M059J (cell line): ENCODE results near the gene SNX4. TPM values are rescaled to one million over a fixed set of nuclear protein-coding genes. Genes with fewer than 3 reads are reported as not detected.
"Not testable (repeated sequence)": the region's sequence is repeated elsewhere in the genome, so short reads cannot be mapped to it uniquely, and the experiment has no call there.

Experiments
- DNase-seq: peaks from one replicate; pipeline ENCODE4 v3.0.0-alpha.2; 2012; ENCODE audit warnings: low read depth
- total RNA-seq: library from RNA; depleted of rRNA; stranded (reverse); fragments of >200 nt; shearing (Covaris generic); gene quantifications from 2 replicates; pipeline ENCODE4 v1.2.3, GENCODE V29; 2014; rRNA removed

Gene SNX4
- total RNA-seq: 48.2 and 54.5 TPM in 2 replicates

- peak; percentile 97 for DNase-seq
These were observed at the start of gene SNX4 for GRCh38 chr3:125519678-125520562. TSS of gene SNX4 (minus strand) at chr3:125520202. CDS start at chr3:125520172, 30 bp downstream.

GRCh38 chr3:125556314-125556713 lies 36.3 kb upstream of the SNX4 start:
- peak; percentile 13 for DNase-seq

- no peak for DNase-seq
These were observed 32.4 kb upstream of the SNX4 start for GRCh38 chr3:125552401-125552800.

GRCh38 chr3:125528920-125529319 lies 8.9 kb upstream of the SNX4 start:
- no peak for DNase-seq

GRCh38 chr3:125525153-125525552 lies 5.2 kb upstream of the SNX4 start:
- no peak for DNase-seq

DNA sequence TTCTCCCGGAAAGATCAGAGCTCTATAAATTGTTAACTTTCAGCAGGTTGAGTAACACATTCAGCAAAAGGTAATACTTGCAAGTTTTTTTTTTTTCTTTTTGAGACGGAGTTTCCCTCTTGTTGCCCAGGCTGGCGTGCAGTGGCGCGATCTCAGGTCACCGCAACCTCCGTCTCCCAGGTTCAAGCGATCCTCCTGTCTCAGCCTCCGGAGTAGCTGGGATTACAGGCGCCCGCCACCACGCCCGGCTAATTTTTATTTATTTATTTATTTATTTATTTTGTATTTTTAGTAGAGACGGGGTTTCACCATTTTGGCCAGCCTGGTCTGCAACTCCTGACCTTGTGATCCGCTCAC lies 539 bp upstream of the SNX4 start:
- DNase-seq: not testable (repeated sequence)

GRCh38 chr3:125515421-125515820 lies 4.6 kb downstream of the SNX4 start:
- DNase-seq: no peak

DNA sequence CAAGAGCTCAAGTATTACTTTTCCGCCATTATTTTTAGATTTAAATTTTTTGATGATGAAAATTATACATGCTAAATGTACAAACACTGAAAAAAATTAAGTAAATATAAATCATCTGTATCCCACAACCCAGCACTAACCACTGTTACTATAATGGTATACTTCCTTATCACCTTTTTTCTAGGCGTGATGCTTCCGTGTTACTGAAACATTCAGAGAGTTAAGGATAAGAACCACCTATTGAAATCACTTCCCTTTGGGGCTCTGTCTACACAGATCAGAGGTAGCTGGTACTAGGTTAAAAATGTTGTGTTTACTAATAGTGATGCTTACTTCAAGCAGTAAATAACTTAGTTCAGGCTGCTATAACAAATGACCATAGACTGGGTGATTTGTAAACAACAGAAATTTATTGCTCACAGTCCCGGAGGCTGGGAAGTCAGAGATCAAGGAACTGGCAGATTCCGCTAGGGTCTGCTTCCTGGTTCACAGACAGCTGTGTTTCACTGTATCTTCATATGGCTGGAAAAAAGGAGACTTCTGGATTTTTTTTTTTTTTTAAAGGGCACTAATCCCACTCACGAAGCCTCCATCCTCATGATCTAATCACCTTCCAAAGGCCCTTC lies 6.4 kb downstream of the SNX4 start:
- DNase-seq: no peak

- DNase-seq: no peak
These were observed 7.7 kb downstream of the SNX4 start for GRCh38 chr3:125512135-125512920.

- no peak for DNase-seq
These were observed 8.4 kb downstream of the SNX4 start for GRCh38 chr3:125511420-125512118.

DNA sequence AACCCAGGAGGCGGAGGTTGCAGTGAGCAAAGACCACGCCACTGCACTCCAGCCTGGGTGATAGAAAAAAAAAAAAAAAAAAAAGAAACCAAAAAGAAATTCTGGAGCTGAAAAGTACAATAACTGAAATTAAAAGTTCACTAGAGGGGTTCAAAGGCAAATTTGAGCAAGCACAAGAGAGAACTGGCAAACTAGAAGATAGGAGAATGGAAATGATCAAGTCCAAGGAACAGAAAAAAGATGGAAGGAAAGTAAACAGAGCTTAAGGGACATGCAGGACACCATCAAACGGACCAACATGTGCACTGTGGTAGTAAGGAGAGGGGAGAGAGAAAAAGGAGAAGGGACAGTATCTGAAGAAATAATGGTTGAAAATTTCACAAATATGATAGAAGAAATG lies 12.9 kb downstream of the SNX4 start:
- no peak for DNase-seq

DNA sequence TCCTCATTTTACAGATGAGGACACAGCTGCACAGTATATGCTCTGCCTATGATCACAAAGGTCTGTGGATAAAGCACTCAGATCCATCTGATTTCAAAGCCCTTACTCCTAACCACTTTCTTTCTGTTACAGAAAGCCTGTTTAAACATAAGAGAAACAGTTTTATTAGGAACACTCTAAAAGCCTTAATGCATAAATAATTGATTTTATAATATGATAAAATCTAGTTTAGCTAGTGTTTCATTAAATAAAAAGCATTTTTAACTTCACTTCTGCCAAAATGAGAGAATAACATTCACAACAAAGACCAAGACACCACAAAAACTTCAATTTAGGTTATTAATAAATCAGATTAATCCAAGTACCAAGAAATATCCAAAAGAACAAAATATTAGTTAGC lies 21.4 kb downstream of the SNX4 start:
- DNase-seq: no peak

DNA sequence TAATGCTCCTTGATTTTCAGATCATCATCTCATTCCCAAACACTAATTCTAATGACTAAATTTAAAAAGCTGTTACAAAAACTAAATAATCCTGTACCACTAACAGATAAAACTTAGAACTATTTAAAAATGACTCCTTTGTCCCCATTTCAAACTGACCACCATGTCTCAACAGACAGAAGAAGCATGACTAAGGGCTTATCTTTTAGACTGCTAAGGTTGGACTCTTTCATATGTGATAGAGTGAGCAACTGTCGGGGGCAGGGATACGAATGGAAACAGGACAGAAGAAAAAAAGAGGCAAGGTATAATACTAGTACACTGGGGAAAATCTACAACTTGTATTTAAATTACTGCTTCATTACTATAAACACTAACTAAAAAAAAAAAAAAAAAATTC lies 23.3 kb downstream of the SNX4 start:
- no peak for DNase-seq

DNA sequence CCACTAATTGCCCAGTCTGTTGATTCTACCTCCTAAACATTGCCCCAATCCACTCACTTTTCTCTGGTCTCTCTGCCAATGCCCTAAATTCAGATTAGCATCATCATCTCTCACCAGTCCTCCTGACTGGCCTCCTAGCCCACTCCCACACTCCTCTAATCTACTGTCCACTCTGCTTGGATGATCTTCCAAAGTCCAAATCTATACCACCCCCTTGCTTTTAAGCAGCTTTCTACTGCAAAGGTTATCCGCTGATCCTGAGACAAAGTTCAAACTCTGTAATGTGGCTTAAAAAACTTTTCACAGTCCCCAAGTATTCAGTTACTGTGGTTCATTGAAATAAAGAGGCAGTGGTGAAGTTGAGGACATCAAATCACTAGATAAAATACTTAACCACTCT lies 37.6 kb downstream of the SNX4 start:
- DNase-seq: no peak

DNA sequence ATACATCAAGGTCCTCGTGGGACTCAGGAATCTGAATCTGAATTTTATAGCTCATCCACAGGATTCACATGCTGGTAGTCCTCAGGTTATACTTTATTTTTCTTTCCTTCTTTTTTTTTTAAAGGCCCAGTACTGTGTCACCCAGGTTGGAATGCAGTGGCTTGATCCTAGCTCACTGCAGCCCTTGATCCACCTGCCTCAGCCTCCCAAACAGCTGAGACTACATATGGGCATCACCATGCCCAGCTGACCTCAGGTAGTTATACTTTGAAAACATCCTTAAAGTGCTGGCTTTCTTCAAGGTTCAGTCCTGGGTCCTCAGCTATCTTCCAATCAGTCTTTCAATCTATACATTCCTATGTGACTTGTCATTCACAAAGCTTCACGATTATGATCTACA lies 38.2 kb downstream of the SNX4 start:
- no peak for DNase-seq

DNA sequence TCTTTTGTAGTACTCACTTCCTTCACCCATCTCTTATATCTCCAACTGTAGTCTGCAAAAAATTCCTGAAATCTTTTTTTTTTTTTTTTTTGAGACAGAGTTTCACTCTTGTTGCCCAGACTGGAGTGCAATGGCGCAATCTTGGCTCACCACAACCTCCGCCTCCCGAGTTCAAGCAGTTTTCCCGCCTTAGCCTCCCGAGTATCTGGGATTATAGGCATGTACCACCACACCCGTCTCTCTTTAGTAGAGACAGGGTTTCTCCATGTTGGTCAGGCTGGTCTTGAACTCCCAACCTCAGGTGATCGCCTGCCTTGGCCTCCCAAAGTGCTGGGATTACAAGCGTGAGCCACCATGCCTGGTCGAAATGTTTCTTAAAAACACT lies 38.6 kb downstream of the SNX4 start:
- not testable (repeated sequence) for DNase-seq

DNA sequence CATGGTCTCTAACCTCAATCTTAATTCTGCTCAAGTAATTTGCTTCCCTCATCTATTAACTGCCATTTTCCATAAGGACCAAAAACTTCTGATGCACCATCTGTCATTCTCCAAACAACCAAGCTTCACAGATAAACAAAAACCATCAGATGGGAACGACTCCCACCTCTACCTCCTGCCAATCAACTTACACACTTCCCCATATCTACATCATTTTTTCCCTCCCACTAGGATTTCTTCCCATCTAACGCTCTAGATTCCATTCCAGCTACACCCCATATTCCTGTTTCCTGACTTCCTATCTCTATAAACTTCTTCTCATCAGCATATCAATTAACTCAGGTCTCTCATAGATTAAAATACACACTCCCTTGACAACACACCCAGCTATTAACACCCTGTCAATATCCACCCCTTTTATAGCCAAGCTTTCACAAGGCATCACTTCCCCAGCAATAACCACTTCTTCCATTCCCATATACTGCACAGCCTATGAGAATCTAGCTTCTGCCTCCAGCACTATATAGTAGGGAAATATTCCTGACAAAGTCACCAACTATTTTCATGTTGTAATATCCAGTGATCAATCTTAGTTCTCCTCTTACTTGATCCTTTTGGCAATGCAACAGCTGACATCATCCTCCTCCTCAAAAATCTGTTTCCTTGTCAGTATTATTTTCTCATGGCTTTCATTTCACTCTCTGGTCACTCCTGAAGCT lies 39.2 kb downstream of the SNX4 start:
- DNase-seq: no peak

- DNase-seq: peak; percentile 48
These were observed 40.9 kb downstream of the SNX4 start for GRCh38 chr3:125479091-125479490.

DNA sequence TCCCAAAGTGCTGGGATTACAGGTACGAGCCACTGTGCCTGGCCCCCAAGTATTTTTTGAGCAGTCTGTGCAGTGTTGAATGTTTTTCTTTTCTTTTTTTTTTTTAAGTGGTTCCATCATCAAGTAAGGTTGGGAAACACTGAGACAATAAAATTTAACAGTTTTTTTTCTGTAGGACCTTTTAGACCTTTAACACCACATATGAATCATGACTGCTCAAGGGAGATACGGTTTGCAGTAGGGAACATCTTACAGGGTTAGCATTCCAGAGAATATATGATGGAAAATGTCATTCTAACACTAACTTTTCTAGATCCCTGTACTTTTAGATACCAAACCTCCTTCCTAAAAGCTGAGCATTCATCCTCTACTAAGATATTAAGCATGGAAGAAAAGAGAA lies 41.7 kb downstream of the SNX4 start:
- peak; percentile 55 for DNase-seq

DNA sequence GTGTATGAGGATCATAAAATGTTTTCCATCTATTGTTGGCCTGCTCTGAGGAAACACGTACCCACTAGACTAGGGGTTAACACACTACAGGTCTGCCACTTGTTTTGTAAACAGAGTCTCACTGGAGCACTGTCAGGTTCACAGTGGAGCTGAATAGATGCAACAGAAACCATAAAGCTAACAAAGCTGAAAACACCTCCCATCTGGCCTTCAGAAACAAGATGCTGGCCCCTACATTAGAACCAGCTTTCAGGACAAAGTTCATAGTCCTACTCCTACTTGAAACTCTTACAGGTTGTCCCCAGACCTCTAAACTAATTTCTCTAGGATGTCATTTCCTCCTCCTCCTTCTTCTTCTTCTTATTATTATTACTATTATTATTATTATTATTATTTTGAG lies 42.3 kb downstream of the SNX4 start:
- DNase-seq: no peak

- DNase-seq: no peak
These were observed 49.3 kb downstream of the SNX4 start for GRCh38 chr3:125470671-125471070.
